EL (cell line): Measurements from ENCODE around the gene CDKN2D.
"Not testable (repeated sequence)": the region's sequence is repeated elsewhere in the genome, so short reads cannot be mapped to it uniquely, and the experiment has no call there.

Experiments used
- DNase-seq: peaks from one replicate; pipeline ENCODE4 v3.0.0-alpha.2; 2016

Gene CDKN2D

GRCh38 chr19:10580979-10581631 is 12.3 kb upstream of the CDKN2D start:
- DNase-seq = peak; percentile 90

GRCh38 chr19:10577951-10578350 is 9.2 kb upstream of the CDKN2D start:
- no peak for DNase-seq

GRCh38 chr19:10575011-10575716 is 6.4 kb upstream of the CDKN2D start:
- no peak for DNase-seq

- no peak for DNase-seq
These were observed 5.7 kb upstream of the CDKN2D start for GRCh38 chr19:10574462-10574861.

GRCh38 chr19:10573793-10574192 is 5.0 kb upstream of the CDKN2D start:
- DNase-seq = not testable (repeated sequence)

DNA sequence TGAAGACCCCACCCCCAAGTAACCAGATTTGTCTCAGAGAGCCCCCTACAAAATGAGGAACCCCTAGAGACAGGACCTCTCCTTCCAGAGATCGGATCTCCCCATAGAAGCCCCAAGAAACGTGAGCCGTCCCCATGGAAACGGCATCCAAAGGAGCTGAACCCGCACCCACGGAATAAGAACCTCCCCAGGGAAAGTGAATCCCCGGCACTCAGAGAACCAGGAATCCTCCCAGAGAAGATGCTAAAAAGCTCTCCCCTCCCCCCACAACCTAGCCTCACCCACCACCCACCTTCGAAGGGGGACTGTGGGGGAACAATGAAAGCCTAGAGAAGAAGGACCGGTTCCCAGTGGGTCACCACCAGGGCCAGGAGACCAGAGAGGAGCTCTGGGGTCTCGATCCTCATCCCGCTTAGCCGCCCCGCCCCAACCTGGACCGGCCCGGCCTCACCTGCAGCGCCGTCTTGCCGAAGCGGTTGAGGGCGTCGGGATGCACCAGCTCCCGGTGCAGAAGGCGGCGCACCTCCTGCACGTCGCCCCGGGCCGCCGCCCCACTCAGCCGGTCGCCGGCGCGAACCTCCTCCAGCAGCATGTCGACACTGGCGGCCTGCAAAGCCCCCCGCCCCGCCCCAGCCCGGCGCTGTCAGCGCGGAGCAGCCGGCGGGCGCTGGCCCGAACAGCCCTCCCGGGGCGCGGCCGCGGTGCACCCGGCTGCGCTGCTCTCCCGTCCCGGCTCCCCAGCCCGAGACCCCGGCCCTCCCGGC is 535 bp downstream of the CDKN2D start:
- no peak for DNase-seq

DNA sequence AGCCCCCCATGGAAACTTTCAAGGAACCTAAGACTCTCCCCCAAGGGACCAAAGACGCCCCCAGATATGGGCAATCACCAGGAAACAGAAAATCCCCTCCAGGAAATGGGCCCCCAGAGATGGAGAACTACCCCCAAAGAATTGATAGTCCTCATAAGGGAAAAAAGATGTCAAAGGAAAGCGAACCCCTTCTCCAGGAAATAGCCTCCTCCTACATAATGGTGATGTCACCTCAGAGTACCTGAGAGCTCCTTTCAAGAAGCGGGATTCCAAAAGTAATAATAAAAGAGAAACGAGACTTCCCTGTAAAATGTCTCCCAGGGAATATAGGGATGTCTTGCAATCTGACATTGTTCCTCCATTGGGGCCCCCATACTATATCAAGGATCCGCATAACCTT is 1.1 kb downstream of the CDKN2D start:
- no peak for DNase-seq

GRCh38 chr19:10566658-10567410 is 1.9 kb downstream of the CDKN2D start:
- DNase-seq = no peak

GRCh38 chr19:10566408-10566657 is 2.4 kb downstream of the CDKN2D start:
- DNase-seq = no peak

DNA sequence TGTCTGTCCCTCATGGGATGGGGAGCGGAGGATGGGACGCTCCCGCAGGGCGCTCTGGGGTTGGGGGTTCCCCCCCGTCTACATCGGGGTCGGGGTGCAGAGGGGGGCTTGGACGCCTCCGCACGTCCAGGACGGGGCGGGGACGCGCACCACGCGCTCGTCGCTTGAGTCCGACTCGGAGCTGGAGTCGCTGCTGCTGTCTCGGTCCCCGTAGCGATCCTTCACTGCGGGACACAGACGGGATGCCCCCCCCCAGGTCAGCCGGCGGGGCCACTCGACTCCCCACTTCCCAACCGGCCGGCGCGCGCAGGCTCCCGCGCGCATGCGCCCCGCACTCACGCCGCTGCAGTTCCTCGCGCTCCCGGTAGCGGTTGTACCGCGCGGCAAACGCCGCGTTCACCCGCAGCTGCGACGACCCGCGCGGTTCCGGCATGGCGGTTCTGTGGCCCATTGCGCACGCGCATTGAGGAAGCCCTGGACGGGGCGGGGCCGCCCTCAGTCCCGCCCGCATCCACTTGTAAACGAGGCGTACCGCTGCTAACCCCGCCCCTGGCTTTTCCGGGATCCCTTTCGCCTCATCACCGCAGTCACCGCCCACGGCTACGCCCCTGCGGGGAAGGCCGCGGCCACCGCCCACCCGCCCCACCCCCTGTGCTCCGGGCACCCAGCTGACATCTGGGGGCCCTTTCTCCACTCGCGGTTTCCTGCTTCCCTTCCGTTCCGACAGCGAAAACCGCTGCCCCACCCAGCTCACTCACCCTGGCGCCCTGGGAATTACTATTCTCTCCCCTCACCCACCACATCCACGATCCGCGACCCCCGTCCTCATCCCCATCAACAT is 3.0 kb downstream of the CDKN2D start, which contains the start of gene KRI1:
KRI1 (minus strand) TSS at position 444 of the 841 bp plus-strand sequence; CDS start at position 433, 11 bp downstream.
- DNase-seq = peak; percentile 98

DNA sequence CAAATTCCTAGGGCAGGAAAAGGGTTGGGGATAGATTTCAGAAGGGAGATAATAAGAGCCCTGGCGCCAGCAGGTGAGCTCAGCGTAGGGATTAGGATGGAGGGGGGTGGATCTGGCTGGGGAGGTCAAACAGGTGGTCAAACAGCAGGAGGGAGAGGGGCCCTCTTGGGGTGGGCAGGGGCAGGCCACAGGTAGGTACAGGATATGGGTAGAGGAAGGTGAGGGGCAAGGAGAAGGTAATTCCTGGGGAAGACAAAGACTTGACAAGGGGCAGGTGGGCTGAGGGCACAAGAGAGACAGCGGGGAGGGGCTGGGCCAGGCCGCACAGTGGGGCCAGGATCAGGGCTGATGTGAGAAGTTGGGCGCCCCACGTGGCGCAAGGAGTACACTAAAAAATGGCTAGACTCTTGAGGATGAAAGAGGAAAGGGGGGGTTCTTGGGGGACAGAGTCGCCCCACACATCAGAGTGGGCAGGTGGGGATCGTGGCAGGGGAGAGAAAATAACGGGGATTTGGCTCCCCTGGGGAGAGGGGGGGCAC is 3.7 kb downstream of the CDKN2D start:
- peak; percentile 56 for DNase-seq

DNA sequence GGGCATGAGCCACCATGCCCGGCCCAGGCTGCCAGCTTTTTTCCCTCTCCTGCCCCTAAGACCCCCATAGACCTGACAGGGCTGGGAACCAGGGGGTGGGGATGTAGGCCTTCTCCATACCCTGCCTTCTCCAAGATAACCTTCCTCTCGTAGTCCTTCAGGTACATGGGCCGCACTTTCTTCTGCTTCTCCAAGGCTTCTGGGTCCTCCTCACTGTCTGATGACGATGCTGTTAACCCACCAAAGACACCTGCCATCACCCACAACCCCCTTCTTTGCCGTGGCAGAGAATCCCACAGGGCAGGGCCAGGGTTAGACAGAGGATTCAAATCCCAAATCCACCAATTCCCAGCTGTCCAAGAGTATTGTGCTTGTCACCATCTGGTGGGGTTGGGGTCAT is 6.2 kb downstream of the CDKN2D start:
- no peak for DNase-seq

DNA sequence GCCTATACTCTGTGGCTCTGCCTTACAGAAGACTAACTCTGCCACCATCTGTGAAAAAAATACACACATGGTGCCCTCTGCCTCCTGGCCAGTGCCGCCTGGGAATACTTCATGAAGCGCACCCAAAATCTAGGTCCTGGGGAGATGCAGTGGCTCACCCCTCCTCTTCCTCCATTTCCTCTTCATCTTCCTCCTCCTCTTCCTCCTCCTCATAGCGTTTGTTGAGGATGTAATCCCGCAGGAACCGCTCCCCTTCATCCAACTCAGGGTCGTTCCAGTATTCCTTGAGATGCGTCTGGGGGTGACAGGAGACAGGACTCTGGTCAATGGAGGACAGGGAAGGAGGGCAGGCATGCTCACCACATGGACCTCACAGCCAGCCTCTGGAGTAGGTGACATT is 8.6 kb downstream of the CDKN2D start:
- DNase-seq = no peak

- DNase-seq = no peak
These were observed 11.1 kb downstream of the CDKN2D start for GRCh38 chr19:10557603-10558197.

- DNase-seq = no peak
These were observed 13.2 kb downstream of the CDKN2D start for GRCh38 chr19:10555610-10555973.

DNA sequence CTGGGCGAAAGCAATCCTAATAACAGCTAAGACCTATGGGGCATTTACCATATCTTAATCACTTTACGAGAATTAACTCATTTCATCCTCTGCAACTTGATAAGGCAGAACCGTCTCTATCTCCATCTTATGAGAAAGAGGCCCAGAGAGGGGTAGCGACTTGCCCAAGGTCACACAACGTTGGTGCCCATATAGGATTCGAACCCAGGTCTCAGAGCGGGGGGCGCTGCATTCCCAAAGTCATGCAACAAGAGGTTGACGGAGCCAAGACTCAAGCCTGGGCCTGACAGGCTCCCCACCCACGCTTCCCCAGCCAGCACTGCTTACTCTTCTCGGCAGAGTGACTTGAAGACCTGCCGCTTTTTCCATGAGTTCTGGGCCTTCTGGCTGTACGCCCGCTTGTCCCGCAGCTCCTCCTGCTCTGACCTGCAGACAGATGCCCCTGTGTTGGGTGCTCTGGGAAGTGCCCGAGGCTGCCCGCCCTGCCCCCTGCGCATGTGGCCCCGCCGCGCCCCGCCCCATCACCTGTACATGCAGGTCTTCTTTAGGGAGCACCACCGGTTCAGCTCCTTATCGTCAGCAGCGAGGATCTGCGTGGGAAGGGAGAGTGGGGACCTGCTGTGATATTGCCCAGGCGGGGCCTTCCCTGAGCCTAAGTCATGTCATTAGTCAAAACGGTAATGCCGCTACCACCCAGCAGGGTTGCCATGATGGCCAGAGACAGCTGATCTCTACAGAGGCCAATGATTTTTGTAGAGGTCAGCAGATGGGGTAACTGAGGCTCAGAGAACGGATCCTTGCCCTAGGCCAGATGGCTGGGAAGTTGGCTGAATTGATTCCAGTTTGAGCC is 13.8 kb downstream of the CDKN2D start:
- no peak for DNase-seq

DNA sequence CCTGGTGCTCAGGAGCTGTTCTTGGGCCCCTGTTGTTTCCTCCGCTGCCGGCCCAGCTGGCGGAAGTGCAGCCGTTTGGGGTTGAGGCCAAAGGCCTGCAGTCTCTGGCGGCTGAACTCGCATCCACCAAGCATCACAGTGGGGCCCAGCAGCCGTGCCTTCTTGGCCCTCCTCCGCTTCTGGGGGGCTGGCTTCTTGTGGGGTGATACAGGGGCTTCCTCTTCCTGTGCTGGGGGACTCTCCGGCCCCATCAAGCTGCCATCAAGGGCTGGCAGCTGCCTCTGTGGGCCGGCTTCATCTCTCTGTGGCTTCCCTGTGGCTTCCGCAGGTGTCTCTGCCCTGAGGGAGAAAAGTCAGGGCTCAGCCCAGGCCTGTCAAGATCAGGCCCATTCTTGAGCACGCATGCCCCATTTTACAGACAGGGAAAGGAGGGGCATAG is 14.8 kb downstream of the CDKN2D start:
- no peak for DNase-seq

DNA sequence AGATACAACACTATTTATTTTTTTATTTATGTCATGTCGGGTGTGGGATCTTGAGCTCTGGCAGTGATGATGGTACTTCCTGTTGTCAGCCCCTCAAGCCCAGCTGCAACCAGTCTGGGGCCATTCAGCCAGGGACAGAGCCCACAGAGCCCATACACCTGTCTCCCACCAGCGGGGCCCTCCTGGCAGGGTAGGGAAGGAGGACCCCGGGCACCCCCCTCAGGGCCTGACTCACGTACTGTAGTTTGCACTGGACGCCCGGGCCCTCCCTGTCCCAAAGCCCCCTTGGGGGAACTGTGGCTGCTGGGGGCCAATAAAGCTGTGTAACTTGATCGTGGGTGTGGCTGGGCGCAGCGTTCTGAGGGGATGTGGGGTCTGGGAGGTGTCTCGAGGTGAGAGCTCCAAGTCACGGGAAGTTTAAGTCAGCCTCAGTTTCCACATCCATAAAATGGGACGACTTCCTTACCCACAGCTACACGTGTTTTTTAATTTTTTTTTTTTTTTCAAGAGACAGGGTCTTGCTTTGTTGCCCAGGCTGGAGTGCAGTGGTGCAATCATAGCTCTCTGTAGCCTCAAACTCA is 15.6 kb downstream of the CDKN2D start:
- no peak for DNase-seq

- DNase-seq = no peak
These were observed 16.2 kb downstream of the CDKN2D start for GRCh38 chr19:10552510-10553053.

DNA sequence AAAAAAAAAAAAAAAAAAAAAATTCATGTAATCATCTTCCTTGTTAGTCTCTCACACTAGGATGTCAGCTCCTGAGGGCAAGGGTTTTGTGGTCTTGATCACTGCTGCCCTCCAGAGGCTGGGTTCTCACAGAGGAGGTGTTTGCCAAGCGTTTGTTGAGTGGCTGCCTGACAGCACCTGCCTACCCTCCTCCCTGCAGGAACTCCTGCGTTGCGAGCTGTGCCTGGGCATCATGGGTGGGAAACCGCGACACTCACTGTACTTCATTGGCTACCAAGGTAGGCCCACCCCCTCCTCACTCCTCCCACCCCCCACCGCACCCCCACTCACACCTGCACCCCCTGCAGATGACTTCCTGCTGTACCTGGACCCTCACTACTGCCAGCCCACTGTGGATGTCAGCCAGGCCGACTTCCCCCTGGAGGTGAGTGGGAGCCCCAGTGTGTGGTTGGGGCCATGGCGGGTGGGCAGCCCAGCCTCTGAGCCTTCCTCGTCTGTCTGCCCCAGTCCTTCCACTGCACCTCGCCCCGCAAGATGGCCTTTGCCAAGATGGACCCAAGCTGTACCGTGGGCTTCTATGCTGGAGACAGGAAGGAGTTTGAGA is 17.0 kb downstream of the CDKN2D start:
- peak; percentile 47 for DNase-seq
